K562 treated with DMSO at 1 percent for 12 hours (cell line): Measurements from ENCODE around the gene PKP4. TPM values are rescaled to one million over a fixed set of nuclear protein-coding genes. Genes with fewer than 3 reads are reported as not detected.

ENCODE experiments used
- total RNA-seq: library from RNA; unstranded; fragments of 300-600 nt; gene quantifications from 2 replicates; pipeline ENCODE4 v1.2.3, GENCODE V29; 2022; ENCODE audit not compliant: insufficient read depth

Gene PKP4
- 17.6 and 59.4 TPM in 2 replicates for total RNA-seq

GRCh38 chr2:158456309-158457066 lies at the start of gene PKP4, which contains the start of gene CCDC148:
TSS of gene PKP4 (plus strand) at chr2:158456952. CDS start at chr2:158533185, 76,233 bp downstream.
TSS of gene CCDC148 (minus strand) at chr2:158456753. CDS start at chr2:158456439, 314 bp downstream.

Other genes with a start within 250 kb of the PKP4 start
- gene CCDC148, start 199 bp upstream of the PKP4 start, total RNA-seq: 0.53 and 1.00 TPM in 2 replicates